Stimulated activated CD4-positive, alpha-beta T cell treated with anti-CD3 and anti-CD28 coated beads, Interleukin-15, amount 100 ng/mL, for 48 hours (primary cell): ENCODE results near the gene PDGFRA.
A peak's percentile ranks its signal among the peaks of the same experiment; 100 is the strongest.

ENCODE experiments used
- DNase-seq, 2 donors: peaks; one replicate each; pipeline ENCODE4 v3.0.0-alpha.2; 2020; ENCODE audit warnings: low read depth in 2 of 2

Gene PDGFRA

DNA sequence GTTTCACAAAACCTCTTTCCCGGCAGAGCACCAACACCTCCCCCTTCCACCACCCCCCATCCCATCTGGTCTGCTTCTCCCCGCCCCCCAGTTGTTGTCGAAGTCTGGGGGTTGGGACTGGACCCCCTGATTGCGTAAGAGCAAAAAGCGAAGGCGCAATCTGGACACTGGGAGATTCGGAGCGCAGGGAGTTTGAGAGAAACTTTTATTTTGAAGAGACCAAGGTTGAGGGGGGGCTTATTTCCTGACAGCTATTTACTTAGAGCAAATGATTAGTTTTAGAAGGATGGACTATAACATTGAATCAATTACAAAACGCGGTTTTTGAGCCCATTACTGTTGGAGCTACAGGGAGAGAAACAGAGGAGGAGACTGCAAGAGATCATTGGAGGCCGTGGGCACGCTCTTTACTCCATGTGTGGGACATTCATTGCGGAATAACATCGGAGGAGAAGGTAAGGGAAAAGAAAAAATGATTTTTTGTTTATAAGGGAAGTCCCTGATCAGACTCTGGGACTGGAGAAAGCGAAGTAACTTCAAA is at the start of gene PDGFRA:
Gene PDGFRA, plus strand, starts transcription at position 333 of the 541 bp plus-strand sequence. CDS start 29,476 bp downstream, outside the sequence.
- no peak for DNase-seq

DNA sequence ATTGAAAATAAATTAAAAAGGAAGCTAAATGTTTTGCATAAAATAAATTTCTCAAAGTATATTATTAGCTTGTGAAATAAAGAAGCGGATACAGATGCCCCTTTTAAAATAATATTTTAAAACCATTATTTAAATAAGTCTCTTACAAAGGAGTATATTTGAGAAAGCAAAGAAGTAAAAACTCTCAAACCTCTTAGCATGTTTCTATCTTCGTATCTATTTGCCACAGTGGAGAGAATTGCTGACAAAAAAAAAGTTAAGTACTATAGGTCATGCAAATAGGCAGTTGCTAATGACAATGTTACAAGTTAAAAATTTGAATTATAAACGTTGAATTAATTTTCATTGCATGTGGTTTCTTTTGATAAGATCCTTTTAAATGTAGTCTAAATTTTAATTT is 44.5 kb upstream of the PDGFRA start:
- DNase-seq: no peak

DNA sequence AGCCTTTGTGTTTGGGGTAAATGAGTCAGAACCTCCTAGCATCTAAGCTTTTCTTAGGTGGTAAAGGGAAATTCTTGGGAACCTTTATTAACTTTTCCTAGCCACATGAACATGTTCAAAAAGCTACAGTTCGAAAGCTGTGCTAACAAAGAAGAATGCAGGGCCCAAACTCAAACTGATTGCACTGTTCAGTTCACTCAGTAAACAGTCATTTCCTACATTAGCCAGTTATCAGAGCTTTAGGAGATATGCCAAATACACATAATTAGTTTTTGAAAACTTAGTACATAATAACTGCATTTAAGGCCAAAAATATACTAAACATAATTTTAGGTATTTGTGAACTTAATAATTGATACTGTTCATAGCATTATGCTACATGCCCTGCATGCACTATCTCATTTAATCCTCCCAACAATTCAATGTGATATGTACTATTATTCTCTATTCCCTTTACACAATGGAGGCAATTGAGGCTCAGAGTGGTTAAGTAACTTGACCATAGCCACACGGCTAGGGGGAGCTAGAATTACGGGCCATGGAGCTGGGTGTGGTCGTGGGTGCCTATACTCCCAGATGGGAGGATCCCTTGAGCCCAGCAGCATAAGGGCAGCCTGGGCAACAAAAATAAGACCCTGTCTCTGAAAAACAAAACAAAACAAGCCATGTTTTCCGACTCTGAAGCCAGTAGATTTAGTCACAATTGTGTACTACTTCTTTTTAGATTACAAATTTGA is 43.9 kb upstream of the PDGFRA start:
- no peak for DNase-seq

DNA sequence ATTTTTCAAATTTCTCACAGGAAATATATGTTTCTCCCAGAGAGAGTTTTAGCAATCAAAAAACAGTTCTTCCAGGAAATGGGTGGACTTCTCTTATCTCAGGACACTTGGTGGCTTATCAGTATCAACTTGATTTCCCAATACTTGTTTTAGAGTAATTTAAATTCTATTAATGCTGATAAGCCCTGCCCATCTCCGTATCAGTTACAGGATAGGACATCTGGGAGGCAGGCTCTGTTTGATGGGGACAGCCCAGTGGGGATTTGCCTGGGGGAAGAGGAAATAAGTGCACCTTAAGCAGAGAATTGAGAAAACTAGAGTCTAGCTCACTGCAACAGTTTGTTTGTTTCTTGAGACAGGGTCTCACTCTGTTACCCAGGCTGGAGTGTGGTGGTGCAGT is 43.2 kb upstream of the PDGFRA start:
- DNase-seq: no peak

DNA sequence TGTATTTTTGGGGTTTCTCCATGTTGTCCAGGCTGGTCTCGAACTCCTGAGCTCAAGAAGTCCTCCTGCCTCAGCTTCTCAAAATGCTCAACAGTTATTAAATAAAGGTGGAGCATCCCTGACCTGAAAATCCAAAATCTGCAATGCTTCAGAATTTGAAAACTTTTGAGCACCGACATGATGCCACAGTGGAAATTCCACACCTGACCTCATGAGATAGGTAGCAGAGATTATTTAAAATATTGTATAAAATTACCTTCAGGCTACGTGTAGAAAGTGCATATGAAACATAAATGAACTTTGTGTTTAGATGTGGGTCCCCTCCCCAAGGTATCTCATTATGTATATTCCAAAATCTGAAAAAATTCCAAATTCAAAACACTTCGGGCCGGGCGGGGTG is 42.7 kb upstream of the PDGFRA start:
- DNase-seq: no peak

DNA sequence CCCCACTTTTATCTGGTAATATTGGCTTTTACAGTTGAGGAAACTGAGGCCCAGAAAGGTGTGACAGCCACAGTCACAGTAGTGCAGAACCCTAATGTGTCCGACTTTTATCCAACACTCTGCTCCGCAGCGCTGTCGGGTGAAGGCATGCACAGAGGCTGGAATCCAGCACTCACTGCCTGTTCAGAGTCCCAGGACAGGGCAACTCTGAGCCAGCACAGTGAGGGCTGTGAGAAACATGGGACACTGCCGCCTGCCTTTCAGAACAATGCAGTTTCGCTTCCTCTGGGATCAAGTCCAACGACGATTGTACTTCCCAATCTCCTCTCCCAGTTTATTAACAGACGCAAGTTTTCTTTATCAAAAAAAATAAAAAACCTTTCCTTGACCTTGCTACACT is 41.9 kb upstream of the PDGFRA start:
- DNase-seq: no peak

DNA sequence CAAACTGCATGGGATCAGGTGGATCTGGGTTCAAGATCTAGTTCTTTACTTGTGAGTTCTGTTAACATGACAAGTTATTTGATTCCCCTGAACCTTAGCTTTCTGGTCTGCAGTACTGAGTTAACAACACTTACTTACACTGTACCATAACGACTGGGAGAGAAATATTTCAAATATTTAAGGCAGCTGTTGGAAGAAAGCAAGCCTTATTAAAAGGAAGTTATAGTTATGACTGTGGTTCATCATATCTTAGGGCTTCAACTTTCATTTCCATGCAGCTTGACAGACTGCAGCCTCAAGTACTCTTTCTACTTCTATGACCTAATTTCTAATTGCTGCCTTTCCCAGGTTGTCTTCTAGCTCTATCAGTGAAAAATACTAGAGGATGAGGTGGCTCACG is 40.0 kb upstream of the PDGFRA start:
- no peak for DNase-seq

DNA sequence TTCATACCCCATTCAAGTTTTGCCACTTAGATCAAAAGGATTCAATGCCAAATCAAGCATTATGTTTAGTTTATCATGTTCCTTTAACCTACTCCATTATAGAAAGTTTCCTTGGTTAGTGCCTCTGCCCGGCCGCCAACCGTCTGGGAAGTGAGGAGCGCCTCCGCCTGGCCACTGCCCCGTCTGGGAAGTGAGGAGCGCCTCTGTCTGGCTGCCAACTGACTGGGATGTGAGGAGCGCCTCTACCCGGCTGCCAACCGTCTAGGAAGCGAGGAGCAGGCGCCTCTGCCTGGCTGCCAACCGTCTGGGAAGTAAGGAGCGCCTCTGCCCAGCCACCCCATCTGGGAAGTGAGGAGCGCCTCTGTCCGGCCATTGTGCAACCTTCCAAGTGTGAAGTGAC is 36.3 kb upstream of the PDGFRA start:
- DNase-seq: no peak

DNA sequence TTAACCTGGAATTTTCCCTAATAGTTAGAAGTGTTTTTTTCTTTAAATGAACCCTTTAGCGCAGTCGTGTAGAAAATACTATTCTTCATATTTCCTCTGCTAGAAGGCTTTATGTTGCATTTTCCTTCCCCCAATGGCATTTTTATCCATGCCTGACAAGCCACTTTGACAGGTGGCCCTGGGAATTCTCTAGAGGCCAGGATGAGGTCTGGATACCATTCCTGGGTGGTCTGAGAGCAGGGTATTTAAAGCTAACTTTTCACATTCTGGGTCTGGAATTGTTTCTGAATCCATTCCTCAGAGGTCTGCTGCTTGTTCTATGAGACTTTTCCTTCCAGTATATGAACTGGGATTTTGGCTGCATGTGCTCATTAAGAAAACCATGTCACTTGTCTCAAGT is 31.2 kb upstream of the PDGFRA start:
- DNase-seq: no peak

DNA sequence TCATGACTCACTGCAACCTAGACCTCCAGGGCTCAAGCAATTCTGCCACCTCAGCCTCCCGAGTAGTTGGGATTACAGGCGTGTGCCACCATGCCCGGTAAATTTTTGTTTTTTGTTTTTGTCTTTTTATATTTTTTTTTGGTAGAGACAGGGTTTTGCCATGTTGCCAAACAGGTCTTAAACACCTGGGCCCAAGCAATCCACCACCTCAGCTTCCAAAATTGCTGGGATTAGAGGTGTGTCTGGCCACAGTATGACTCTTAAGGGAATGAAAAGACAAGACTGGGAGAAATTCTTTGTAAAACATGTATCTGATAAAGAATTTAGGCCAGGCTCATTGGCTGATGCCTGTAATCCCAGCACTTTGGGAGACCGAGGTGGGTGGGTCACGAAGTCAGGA is 29.2 kb upstream of the PDGFRA start:
- DNase-seq: no peak

DNA sequence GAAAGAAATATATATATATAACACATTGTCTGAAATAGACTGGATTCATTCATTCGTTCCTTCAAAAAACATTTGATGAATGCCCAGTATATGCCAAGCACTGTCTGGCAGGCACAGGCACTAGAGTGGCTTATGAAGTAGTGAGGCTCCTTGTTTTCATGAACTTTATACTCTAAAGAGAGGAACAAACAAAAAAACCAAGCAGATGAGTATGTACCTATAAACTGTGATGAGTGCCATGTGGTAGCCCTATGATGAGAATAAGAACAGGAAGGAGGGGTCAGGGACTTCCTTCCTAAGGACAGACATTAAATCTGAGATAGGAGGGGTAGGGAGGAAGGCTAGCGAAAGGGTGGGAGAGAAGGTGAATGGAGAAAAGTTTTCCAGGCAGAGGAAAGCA is 19.5 kb upstream of the PDGFRA start:
- no peak for DNase-seq

DNA sequence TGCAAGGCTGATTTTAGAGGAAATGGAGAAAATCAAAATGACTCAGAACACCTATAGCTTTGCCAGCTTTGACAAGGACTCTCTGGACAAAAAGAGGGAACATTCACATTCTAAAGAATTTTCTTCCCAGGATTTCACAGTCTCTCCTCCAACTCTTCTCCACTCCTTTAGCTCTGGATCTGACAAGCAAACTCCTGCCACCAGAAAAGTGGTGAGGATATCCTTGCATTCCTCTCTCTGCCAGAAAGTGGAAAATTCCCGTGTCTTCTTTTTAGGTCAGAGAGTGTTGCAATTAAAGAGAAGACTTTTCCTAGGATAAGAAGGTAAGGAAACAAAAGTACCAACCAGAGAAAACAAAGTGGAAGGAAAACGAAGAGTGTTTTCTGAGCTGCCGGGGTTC is 16.1 kb upstream of the PDGFRA start:
- DNase-seq: no peak

DNA sequence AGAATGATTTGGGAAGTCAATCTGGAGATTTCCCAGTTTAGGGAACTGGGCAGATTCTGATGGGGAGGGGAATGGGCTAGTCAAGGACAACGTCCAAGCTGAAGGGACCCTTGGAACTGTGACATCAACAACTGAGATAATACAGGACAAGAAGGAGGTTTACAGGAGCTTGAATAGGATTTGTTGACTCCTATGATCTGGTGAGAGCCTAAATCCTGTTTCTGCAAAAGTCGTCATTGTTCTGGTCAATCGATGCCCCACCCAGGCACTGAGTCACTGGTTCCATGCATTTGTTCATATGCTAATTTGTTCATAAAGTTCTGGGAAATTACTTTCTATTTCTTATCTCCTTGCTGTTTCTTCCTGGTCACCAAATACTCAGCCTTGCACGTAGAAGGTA is 15.3 kb upstream of the PDGFRA start:
- no peak for DNase-seq

DNA sequence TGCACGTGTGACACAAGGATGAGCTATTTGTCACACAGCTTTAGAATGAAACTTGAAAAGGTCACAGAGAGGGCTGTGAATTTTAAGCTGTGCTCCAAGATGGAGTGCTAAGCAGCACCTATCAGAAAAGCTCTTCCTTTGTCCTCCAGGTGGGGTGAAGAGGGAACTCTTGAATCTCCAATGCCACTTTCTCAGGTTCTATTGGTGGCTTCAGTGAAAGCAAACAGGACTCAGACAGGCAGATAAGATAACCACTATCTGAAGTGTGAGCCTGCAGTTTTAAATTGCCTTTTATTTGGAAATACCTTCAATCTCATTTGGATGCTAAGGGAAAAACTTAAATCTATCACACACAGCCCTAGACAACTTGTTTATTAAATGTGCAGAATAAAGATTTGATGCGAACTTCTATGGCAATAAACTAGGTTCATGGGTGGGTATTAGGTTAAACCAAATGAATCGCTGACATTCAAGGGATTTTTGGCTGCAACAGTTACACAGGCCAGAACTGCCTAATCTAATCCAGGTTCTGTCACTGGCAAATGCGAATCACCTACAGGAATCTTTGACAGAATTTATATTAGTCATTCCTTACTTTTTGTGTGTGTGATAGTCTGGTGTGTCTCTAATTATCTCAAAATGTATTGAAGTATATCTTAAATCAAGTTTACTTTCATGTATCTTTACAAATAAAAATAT is 13.6 kb upstream of the PDGFRA start:
- no peak for DNase-seq

DNA sequence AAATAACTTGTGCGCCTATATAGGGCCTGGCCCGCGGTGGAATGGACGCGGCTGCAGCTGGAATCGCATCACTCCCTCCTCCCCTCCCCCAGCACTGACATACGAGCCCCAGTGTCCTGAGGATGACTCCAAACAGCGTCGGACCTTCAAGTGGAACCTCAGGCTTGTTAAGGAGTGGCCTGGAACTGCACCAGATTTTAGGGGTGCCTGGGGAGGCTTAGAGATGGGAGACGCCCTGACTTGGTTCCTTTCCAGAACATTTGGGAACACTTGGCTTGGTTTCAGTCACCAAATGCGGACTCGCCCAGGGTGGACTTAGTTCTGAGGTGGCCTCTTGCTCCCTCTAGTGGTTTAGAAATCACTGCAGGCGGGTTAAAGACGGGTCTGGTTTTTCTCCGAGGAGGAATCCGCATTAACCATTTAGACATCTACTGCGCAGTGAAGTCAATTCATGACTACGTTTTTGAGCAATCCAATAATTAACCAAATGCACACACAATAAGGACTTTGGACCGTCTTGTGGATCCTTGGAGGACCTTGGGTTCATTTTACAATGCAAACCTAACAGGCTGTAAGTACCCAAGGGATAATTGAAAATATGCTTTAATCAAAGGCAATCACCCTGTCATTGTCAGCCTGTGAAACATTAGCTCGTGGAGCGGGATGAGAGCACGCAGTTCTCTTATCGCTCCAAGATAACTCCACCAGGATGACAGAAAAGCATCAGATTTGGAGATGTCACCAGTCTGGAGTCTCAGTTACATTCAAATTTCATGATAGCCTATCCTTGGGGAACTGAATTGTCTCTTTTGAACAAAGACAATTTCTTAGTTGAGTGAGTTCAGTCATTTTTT is 11.2 kb upstream of the PDGFRA start:
- DNase-seq: peak in 1 of 2 donors; percentile 47

DNA sequence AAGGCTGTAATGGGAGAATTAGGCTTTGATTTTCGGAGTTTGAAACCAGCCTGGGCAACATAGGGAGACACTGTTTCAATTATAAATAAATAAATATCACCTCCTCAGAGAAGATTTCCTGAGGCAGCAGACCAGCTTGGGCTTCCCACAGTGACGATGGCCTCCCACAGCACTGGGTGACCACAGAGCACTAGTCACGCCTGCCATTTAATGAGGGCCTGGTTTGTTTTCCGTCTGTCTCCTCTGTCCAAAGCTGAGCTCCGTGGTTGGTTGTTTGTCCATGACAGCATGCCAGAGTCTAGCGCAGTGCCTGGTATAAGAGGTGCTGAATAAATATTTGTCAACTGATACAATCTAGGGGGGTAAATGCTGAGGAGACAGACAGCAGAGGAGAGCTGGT is 10.4 kb upstream of the PDGFRA start:
- DNase-seq: no peak

DNA sequence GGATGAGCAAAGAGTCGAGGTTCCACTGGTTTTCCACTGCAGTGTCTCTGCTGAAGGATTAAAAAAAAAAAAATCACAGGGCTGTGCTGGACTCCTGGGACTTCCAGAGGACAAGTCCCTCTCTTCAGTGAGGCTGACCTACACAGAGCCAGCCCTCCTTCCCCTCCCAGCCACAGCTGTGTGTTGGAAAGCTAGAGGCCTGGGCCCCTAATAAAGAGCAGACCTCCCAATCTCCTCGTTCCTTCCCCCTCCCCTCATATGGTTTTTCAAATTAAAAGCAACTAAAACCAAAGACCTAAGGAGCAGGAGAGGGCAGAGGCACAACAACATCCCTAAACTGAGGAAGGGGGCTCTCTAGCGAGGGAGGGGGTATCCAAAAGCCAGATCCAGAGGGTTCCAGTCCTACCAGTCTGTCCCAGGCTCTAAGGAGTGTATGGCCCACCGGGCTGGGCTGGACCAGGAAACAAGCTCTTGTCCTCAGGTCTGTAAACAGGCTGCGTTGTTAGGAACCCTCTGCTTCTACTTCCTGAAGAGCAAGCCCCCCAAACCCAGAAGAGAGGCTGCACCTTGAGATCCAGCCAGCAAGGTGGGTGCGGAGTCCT is 4.0 kb upstream of the PDGFRA start:
- no peak for DNase-seq

DNA sequence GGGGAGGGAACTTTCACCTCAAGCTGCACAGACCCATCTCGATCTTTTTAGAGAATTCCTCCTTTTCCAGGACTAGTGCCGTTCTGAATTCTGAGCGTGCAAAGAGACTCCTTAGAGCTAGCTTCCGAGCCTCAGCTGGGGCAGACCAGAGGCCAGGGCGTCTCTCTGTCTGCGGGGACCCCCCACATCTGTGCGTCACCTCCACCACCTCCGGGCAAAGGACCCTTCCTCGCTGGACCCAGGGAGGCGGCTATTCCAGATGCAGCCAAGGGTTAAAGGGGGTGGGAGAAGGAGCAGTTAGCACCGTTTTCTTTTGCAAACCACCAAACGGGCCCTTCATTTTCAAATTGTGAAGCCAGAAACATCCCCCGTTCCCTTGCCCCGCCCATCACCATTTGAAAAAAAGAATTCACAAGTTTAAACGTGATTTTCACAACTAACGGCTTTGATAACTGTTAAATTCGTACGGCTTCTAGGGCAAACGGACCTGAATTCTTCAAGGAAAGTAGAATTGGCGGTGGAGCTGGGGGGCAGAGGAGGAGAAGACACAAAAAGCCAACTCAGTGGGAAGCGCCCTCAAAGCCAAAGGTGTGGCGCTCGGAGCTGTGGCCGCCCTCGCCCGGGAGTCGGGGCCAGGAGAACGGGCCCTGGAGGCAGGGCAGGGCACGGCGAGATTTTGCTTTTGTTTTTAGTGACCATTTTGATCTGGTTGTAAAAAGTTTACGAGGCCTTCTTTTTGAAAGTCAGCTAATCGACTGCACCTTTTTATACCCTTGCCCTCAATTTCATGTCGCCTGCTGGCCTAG is 3.3 kb upstream of the PDGFRA start:
- DNase-seq: no peak

DNA sequence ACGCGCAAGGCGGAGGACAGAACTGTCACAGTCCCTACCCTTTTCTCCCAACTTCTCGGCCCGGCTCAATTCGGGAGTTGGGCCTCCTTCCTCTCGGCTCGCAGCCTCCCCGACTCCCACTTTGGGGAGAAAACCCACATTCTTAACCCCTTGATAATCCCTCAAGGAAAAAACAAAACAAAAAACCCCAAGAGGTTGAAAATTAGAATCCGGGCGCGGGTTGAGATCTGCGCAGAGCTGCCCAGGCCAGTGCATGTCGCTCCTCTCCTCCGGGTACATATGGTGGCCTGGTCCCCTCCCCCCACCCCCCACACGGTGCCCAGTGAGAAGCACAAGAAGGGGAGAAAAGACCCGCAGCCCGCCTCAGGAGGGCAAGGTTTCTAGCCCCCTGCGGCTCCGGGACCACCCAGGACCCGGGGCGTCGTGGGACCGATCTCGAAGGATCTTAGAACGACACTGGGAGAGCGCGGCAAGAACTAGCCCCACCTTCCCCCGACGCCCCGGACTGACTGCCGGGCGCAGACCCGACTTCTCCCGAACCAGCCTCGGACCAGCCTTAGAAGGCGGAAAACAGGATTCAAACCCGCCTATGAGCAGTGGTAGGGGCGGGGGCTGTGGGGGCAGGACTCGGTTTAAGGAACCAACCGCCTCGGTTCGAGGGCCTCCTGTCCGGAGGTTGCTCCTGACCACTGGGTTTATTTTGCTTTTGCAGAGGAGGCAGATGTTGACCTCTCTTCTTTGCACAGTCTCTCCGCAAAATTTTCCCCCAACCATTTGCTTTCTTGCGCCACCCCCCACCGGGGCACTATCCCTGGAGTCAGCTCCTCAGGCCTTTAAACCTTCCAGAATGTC is 2.5 kb upstream of the PDGFRA start:
- no peak for DNase-seq
